WTC11 (cell line): ENCODE data around the gene DOCK1. TPM values are rescaled to one million over a fixed set of nuclear protein-coding genes. Genes with fewer than 3 reads are reported as not detected.

Experiments
- ATAC-seq: fragments of 200-7000 bp; cut with Tn5 transposase; 2 replicates; pipeline ENCODE4 v1.10.0; 2021; ENCODE audit warnings: mild to moderate bottlenecking, moderate library complexity
- CTCF ChIA-PET: fragments of 300-600 bp; sonication (Branson Sonifier 250); formaldehyde crosslinking; loops from one replicate; lab custom pipeline; 2021; ENCODE audit warnings: antibody characterized with exemption; lab: Charles Lee
- POLR2A ChIA-PET: fragments of 350-600 bp; sonication (Branson Sonifier 250); formaldehyde crosslinking; loops from one replicate; lab custom pipeline; 2021; ENCODE audit warnings: antibody characterized with exemption; lab: Charles Lee
- DNase-seq: peaks from one replicate; pipeline ENCODE4 v3.0.0; 2021; ENCODE audit warnings: low spot score
- H3K27ac Mint-ChIP-seq: 2 replicates; pipeline ENCODE4 v1.8.0; 2021; ENCODE audit warnings: mixed read lengths
- H3K27me3 Mint-ChIP-seq: 2 replicates; pipeline ENCODE4 v1.8.0; 2021; ENCODE audit warnings: low read depth, mild to moderate bottlenecking, moderate library complexity, mixed read lengths
- H3K36me3 Mint-ChIP-seq: 2 replicates; pipeline ENCODE4 v1.8.0; 2021; ENCODE audit warnings: mixed read lengths
- H3K4me1 Mint-ChIP-seq: 2 replicates; pipeline ENCODE4 v1.8.0; 2022; ENCODE audit warnings: mixed read lengths
- H3K4me3 Mint-ChIP-seq: 2 replicates; pipeline ENCODE4 v1.8.0; 2021; ENCODE audit warnings: mild to moderate bottlenecking, moderate library complexity, mixed read lengths
- H3K9me3 Mint-ChIP-seq: 2 replicates; pipeline ENCODE4 v1.8.0; 2021; ENCODE audit warnings: mixed read lengths
- ATF1 ChIP-seq: sonication (generic); formaldehyde crosslinking; IDR thresholded peaks from 2 replicates; pipeline ENCODE4 v1.8.1; 2023; ENCODE audit warnings: mild to moderate bottlenecking, moderate library complexity, missing genetic modification reagents
- CREM ChIP-seq: sonication (generic); formaldehyde crosslinking; IDR thresholded peaks from 2 replicates; pipeline ENCODE4 v1.8.1; 2022; ENCODE audit warnings: mild to moderate bottlenecking, missing genetic modification reagents, moderate library complexity
- FOXP4 ChIP-seq: sonication (generic); formaldehyde crosslinking; IDR thresholded peaks from 2 replicates; pipeline ENCODE4 v1.8.0; 2022; ENCODE audit warnings: mild to moderate bottlenecking, missing genetic modification reagents
- JAZF1 ChIP-seq: fragments of 250-450 bp; sonication (Bioruptor Pico); IDR thresholded peaks from 2 replicates; pipeline ENCODE4 v1.9.0; 2021; ENCODE audit warnings: moderate library complexity, mild to moderate bottlenecking, inconsistent platforms
- NR3C1 ChIP-seq: sonication (generic); formaldehyde crosslinking; conservative IDR thresholded peaks from 2 replicates; pipeline ENCODE4 v1.8.1; 2023; ENCODE audit warnings: low read depth, mild to moderate bottlenecking, missing genetic modification reagents
- ZMAT4 ChIP-seq: fragments of 250-450 bp; sonication (Bioruptor Pico); IDR thresholded peaks from 2 replicates; pipeline ENCODE4 v1.9.0; 2021; ENCODE audit warnings: mild to moderate bottlenecking
- ZNF671 ChIP-seq: fragments of 250-450 bp; sonication (Bioruptor Pico); IDR thresholded peaks from 2 replicates; pipeline ENCODE4 v1.8.0; 2021; ENCODE audit warnings: mild to moderate bottlenecking
- total RNA-seq: library from RNA; stranded (reverse); gene quantifications from 3 replicates; pipeline ENCODE4 v1.2.3, GENCODE V29; 2021
- TF ChIP-seq, protein P1 (sequence below): fragments of 250-450 bp; sonication (Bioruptor Pico); IDR thresholded peaks from 2 replicates; pipeline ENCODE4 v1.9.0; 2021; ENCODE audit warnings: mild to moderate bottlenecking, borderline replicate concordance
- TF ChIP-seq, protein P2 (sequence below): sonication (generic); formaldehyde crosslinking; IDR thresholded peaks from 2 replicates; pipeline ENCODE4 v1.8.0; 2023; ENCODE audit warnings: missing genetic modification reagents
- TF ChIP-seq, protein P3 (sequence below): fragments of 250-450 bp; sonication (Bioruptor Pico); IDR thresholded peaks from 2 replicates; pipeline ENCODE4 v1.8.0; 2021; ENCODE audit warnings: mild to moderate bottlenecking
- TF ChIP-seq, protein P4 (sequence below): sonication (generic); formaldehyde crosslinking; IDR thresholded peaks from 2 replicates; pipeline ENCODE4 v1.8.0; 2022; ENCODE audit warnings: missing genetic modification reagents
- TF ChIP-seq, protein P5 (sequence below): sonication (generic); formaldehyde crosslinking; IDR thresholded peaks from 2 replicates; pipeline ENCODE4 v1.8.1; 2022; ENCODE audit warnings: low read depth, mild to moderate bottlenecking, moderate library complexity, missing genetic modification reagents, borderline replicate concordance
- TF ChIP-seq, protein P6 (sequence below): sonication (generic); formaldehyde crosslinking; IDR thresholded peaks from 2 replicates; pipeline ENCODE4 v1.8.1; 2022; ENCODE audit warnings: mild to moderate bottlenecking, moderate library complexity, missing genetic modification reagents

DOCK1 gene
- total RNA-seq, 1 experiment from 2014 or later = 52.1 TPM

GRCh38 chr10:127193125-127193524 lies 287.9 kb downstream of the DOCK1 start:
- ATAC-seq = no peak
- TF ChIP-seq ATF1 (CRISPR knock-in tag) = no peak
- TF ChIP-seq, protein P1, sequence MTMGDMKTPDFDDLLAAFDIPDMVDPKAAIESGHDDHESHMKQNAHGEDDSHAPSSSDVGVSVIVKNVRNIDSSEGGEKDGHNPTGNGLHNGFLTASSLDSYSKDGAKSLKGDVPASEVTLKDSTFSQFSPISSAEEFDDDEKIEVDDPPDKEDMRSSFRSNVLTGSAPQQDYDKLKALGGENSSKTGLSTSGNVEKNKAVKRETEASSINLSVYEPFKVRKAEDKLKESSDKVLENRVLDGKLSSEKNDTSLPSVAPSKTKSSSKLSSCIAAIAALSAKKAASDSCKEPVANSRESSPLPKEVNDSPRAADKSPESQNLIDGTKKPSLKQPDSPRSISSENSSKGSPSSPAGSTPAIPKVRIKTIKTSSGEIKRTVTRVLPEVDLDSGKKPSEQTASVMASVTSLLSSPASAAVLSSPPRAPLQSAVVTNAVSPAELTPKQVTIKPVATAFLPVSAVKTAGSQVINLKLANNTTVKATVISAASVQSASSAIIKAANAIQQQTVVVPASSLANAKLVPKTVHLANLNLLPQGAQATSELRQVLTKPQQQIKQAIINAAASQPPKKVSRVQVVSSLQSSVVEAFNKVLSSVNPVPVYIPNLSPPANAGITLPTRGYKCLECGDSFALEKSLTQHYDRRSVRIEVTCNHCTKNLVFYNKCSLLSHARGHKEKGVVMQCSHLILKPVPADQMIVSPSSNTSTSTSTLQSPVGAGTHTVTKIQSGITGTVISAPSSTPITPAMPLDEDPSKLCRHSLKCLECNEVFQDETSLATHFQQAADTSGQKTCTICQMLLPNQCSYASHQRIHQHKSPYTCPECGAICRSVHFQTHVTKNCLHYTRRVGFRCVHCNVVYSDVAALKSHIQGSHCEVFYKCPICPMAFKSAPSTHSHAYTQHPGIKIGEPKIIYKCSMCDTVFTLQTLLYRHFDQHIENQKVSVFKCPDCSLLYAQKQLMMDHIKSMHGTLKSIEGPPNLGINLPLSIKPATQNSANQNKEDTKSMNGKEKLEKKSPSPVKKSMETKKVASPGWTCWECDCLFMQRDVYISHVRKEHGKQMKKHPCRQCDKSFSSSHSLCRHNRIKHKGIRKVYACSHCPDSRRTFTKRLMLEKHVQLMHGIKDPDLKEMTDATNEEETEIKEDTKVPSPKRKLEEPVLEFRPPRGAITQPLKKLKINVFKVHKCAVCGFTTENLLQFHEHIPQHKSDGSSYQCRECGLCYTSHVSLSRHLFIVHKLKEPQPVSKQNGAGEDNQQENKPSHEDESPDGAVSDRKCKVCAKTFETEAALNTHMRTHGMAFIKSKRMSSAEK (CRISPR knock-in tag) = no peak
- TF ChIP-seq, protein P2, sequence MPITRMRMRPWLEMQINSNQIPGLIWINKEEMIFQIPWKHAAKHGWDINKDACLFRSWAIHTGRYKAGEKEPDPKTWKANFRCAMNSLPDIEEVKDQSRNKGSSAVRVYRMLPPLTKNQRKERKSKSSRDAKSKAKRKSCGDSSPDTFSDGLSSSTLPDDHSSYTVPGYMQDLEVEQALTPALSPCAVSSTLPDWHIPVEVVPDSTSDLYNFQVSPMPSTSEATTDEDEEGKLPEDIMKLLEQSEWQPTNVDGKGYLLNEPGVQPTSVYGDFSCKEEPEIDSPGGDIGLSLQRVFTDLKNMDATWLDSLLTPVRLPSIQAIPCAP = no peak
- TF ChIP-seq, protein P3, sequence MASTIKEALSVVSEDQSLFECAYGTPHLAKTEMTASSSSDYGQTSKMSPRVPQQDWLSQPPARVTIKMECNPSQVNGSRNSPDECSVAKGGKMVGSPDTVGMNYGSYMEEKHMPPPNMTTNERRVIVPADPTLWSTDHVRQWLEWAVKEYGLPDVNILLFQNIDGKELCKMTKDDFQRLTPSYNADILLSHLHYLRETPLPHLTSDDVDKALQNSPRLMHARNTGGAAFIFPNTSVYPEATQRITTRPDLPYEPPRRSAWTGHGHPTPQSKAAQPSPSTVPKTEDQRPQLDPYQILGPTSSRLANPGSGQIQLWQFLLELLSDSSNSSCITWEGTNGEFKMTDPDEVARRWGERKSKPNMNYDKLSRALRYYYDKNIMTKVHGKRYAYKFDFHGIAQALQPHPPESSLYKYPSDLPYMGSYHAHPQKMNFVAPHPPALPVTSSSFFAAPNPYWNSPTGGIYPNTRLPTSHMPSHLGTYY (CRISPR knock-in tag) = no peak
- no peak for TF ChIP-seq ZMAT4 (CRISPR knock-in tag)
- no peak for TF ChIP-seq CREM
- TF ChIP-seq NR3C1 (CRISPR knock-in tag) = no peak
- TF ChIP-seq, all 79 proteins: peak for 0
- Mint-ChIP-seq H3K4me1 (peaks cover 21% of the 10 kb centered on the region), H3K36me3 (no peaks in the 10 kb centered on the region), H3K27ac (no peak overlapping the region), H3K9me3 (no peaks in the 10 kb centered on the region), H3K27me3 (peaks cover 34% of the 10 kb centered on the region), H3K4me3 (no peak overlapping the region)
- POLR2A ChIA-PET = no interaction called here
- CTCF ChIA-PET = interaction anchor here (2.3 kb wide), 1 partner anchor 50 kb away, joined by 6 read pairs; no protein-coding TSS in a partner anchor
- no peak for DNase-seq

GRCh38 chr10:127194111-127194510 lies 288.9 kb downstream of the DOCK1 start:
- ATAC-seq (no peak), DNase-seq (no peak)
- ChIA-PET CTCF (interaction anchor here (0.5 to 2.3 kb wide), 5 partner anchors 23 to 213 kb away, joined by 3 to 6 read pairs (median 4); no protein-coding TSS in a partner anchor), POLR2A (no interaction called here)
- Mint-ChIP-seq H3K9me3 (no peaks in the 10 kb centered on the region), H3K36me3 (no peaks in the 10 kb centered on the region), H3K27ac (no peak overlapping the region), H3K4me1 (peaks cover 24% of the 10 kb centered on the region), H3K27me3 (peaks cover 36% of the 10 kb centered on the region), H3K4me3 (no peak overlapping the region)
- no peak for TF ChIP-seq ZNF671
- TF ChIP-seq JAZF1 = no peak
- TF ChIP-seq, protein P4, sequence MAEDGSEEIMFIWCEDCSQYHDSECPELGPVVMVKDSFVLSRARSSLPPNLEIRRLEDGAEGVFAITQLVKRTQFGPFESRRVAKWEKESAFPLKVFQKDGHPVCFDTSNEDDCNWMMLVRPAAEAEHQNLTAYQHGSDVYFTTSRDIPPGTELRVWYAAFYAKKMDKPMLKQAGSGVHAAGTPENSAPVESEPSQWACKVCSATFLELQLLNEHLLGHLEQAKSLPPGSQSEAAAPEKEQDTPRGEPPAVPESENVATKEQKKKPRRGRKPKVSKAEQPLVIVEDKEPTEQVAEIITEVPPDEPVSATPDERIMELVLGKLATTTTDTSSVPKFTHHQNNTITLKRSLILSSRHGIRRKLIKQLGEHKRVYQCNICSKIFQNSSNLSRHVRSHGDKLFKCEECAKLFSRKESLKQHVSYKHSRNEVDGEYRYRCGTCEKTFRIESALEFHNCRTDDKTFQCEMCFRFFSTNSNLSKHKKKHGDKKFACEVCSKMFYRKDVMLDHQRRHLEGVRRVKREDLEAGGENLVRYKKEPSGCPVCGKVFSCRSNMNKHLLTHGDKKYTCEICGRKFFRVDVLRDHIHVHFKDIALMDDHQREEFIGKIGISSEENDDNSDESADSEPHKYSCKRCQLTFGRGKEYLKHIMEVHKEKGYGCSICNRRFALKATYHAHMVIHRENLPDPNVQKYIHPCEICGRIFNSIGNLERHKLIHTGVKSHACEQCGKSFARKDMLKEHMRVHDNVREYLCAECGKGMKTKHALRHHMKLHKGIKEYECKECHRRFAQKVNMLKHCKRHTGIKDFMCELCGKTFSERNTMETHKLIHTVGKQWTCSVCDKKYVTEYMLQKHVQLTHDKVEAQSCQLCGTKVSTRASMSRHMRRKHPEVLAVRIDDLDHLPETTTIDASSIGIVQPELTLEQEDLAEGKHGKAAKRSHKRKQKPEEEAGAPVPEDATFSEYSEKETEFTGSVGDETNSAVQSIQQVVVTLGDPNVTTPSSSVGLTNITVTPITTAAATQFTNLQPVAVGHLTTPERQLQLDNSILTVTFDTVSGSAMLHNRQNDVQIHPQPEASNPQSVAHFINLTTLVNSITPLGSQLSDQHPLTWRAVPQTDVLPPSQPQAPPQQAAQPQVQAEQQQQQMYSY (CRISPR knock-in tag) = no peak
- TF ChIP-seq FOXP4 (CRISPR knock-in tag) = no peak
- TF ChIP-seq, protein P5, sequence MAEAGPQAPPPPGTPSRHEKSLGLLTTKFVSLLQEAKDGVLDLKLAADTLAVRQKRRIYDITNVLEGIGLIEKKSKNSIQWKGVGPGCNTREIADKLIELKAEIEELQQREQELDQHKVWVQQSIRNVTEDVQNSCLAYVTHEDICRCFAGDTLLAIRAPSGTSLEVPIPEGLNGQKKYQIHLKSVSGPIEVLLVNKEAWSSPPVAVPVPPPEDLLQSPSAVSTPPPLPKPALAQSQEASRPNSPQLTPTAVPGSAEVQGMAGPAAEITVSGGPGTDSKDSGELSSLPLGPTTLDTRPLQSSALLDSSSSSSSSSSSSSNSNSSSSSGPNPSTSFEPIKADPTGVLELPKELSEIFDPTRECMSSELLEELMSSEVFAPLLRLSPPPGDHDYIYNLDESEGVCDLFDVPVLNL (CRISPR knock-in tag) = no peak
- TF ChIP-seq, protein P6, sequence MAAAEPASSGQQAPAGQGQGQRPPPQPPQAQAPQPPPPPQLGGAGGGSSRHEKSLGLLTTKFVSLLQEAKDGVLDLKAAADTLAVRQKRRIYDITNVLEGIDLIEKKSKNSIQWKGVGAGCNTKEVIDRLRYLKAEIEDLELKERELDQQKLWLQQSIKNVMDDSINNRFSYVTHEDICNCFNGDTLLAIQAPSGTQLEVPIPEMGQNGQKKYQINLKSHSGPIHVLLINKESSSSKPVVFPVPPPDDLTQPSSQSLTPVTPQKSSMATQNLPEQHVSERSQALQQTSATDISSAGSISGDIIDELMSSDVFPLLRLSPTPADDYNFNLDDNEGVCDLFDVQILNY = no peak
